ENCODE measurements around the gene TRPM2. TPM values are rescaled to one million over a fixed set of nuclear protein-coding genes. Genes with fewer than 3 reads are reported as not detected.

TRPM2 gene
- total RNA-seq, 1 donor from 2014 or later = 0.07 TPM

- Mint-ChIP-seq H3K27me3 (no peaks in the 10 kb centered on the region), H3K36me3 (peaks cover 5% of the 10 kb centered on the region), H3K27ac (no peak overlapping the region), H3K9me3 (no peaks in the 10 kb centered on the region), H3K4me1 (ENCODE audit: unreplicated experiment) (peaks cover 13% of the 10 kb centered on the region), H3K4me3 (no peak overlapping the region)
- no peak for DNase-seq (ENCODE audit: extremely low spot score, unreplicated experiment)
- TF ChIP-seq, protein P1, sequence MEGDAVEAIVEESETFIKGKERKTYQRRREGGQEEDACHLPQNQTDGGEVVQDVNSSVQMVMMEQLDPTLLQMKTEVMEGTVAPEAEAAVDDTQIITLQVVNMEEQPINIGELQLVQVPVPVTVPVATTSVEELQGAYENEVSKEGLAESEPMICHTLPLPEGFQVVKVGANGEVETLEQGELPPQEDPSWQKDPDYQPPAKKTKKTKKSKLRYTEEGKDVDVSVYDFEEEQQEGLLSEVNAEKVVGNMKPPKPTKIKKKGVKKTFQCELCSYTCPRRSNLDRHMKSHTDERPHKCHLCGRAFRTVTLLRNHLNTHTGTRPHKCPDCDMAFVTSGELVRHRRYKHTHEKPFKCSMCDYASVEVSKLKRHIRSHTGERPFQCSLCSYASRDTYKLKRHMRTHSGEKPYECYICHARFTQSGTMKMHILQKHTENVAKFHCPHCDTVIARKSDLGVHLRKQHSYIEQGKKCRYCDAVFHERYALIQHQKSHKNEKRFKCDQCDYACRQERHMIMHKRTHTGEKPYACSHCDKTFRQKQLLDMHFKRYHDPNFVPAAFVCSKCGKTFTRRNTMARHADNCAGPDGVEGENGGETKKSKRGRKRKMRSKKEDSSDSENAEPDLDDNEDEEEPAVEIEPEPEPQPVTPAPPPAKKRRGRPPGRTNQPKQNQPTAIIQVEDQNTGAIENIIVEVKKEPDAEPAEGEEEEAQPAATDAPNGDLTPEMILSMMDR (conservative IDR thresholded peaks at IDR 0.05) = no peak
Observed at GRCh38 chr21:44310628-44311507, 42.6 kb upstream of the TRPM2 start.

- DNase-seq (ENCODE audit: extremely low spot score, unreplicated experiment) = no peak
- H3K36me3 Mint-ChIP-seq = peaks cover 5% of the 10 kb centered on the region
- no peak overlapping the region for H3K4me3 Mint-ChIP-seq
- no peak overlapping the region for H3K27ac Mint-ChIP-seq
- TF ChIP-seq, protein P1 (conservative IDR thresholded peaks at IDR 0.05) = no peak
- H3K4me1 Mint-ChIP-seq (ENCODE audit: unreplicated experiment) = peaks cover 12% of the 10 kb centered on the region
- H3K27me3 Mint-ChIP-seq = no peaks in the 10 kb centered on the region
- no peaks in the 10 kb centered on the region for H3K9me3 Mint-ChIP-seq
Observed at GRCh38 chr21:44312089-44312488, 41.3 kb upstream of the TRPM2 start.

GRCh38 chr21:44312716-44313115, 40.7 kb upstream of the TRPM2 start:
- Mint-ChIP-seq H3K27me3 (no peaks in the 10 kb centered on the region), H3K4me3 (no peak overlapping the region), H3K36me3 (peaks cover 5% of the 10 kb centered on the region), H3K9me3 (no peaks in the 10 kb centered on the region), H3K27ac (no peak overlapping the region), H3K4me1 (ENCODE audit: unreplicated experiment) (peaks cover 6% of the 10 kb centered on the region)
- TF ChIP-seq, protein P1 (conservative IDR thresholded peaks at IDR 0.05) = no peak
- DNase-seq (ENCODE audit: extremely low spot score, unreplicated experiment) = no peak

- H3K36me3 Mint-ChIP-seq = peaks cover 5% of the 10 kb centered on the region
- TF ChIP-seq, protein P1 (conservative IDR thresholded peaks at IDR 0.05) = no peak
- H3K9me3 Mint-ChIP-seq = no peaks in the 10 kb centered on the region
- no peak for DNase-seq (ENCODE audit: extremely low spot score, unreplicated experiment)
- H3K27ac Mint-ChIP-seq = no peak overlapping the region
- H3K4me1 Mint-ChIP-seq (ENCODE audit: unreplicated experiment) = no peaks in the 10 kb centered on the region
- H3K27me3 Mint-ChIP-seq = no peaks in the 10 kb centered on the region
- no peak overlapping the region for H3K4me3 Mint-ChIP-seq
Observed at GRCh38 chr21:44313451-44313850, 40.0 kb upstream of the TRPM2 start.

DNA sequence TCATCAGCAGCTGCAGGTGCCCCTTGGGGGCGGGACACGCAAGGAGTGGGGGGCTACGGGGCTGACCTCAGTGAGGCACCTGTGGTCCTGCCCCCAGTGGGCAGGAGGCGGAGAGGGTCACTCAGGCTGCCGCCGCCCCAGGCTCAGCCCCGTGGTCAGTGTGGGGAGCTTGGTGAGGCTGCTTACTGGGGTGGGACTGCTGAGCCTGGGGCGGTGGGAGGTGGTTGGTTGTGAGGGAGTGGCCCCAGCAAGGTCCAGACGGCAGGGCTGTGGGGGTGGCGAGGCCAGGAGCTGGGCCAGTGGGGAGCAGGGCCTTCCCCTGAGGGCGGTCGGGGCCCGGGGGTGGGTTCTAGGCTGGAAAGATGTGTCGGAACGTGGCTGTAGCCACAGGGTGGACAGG, 39.3 kb upstream of the TRPM2 start:
- no peak for DNase-seq (ENCODE audit: extremely low spot score, unreplicated experiment)
- H3K27me3 Mint-ChIP-seq = no peaks in the 10 kb centered on the region
- TF ChIP-seq, protein P1 (conservative IDR thresholded peaks at IDR 0.05) = no peak
- H3K27ac Mint-ChIP-seq = no peak overlapping the region
- H3K4me1 Mint-ChIP-seq (ENCODE audit: unreplicated experiment) = no peaks in the 10 kb centered on the region
- H3K9me3 Mint-ChIP-seq = no peaks in the 10 kb centered on the region
- peaks cover 5% of the 10 kb centered on the region for H3K36me3 Mint-ChIP-seq
- H3K4me3 Mint-ChIP-seq = no peak overlapping the region
